Natural killer cell (primary cell): ENCODE measurements around the gene TDRD6. TPM values are rescaled to one million over a fixed set of nuclear protein-coding genes. Genes with fewer than 3 reads are reported as not detected.
A peak's percentile ranks its signal among the peaks of the same experiment; 100 is the strongest.

Experiments used
- ATAC-seq, 3 donors: fragments of 150-1000 bp in 2 of 3; fragments of 200-7000 bp in 1 of 3; cut with Tn5 transposase; 1 replicate in 1 of 3; 2 replicates in 2 of 3; pipeline ENCODE4 v1.10.0; 2021; ENCODE audit warnings: mild to moderate bottlenecking in 2 of 3, moderate library complexity in 2 of 3
- DNase-seq, 2 donors: peaks; one replicate each; pipeline versions ENCODE4 v3.0.0 to v3.0.0-alpha.2; 2013 to 2021; ENCODE audit warnings: mixed read lengths in 1 of 2
- H3K27ac ChIP-seq: one replicate; pipeline ENCODE4 v1.5.1; 2013; ENCODE audit warnings: mild to moderate bottlenecking, low read length
- H3K27me3 ChIP-seq: one replicate; pipeline ENCODE4 v1.6.1; 2013; ENCODE audit warnings: low read length; ENCODE audit not compliant: control insufficient read depth, insufficient read depth
- H3K36me3 ChIP-seq: one replicate; pipeline ENCODE4 v1.6.1; 2013; ENCODE audit warnings: low read length; ENCODE audit not compliant: control insufficient read depth, insufficient read depth
- H3K4me1 ChIP-seq: one replicate; pipeline ENCODE4 v1.6.1; 2013; ENCODE audit warnings: low read length; ENCODE audit not compliant: control insufficient read depth, insufficient read depth
- H3K4me3 ChIP-seq: one replicate; pipeline ENCODE4 v1.5.1; 2013; ENCODE audit warnings: low read length
- H3K9me3 ChIP-seq: one replicate; pipeline ENCODE4 v1.6.1; 2013; ENCODE audit warnings: low read length; ENCODE audit not compliant: control insufficient read depth, insufficient read depth
- H3K27ac Mint-ChIP-seq, 2 donors: one replicate each; pipeline ENCODE4 v1.8.0; 2022; ENCODE audit warnings: mild to moderate bottlenecking in 2 of 2, mixed read lengths in 2 of 2, moderate library complexity in 1 of 2
- H3K27me3 Mint-ChIP-seq, 2 donors: one replicate each; pipeline ENCODE4 v1.8.0; 2022; ENCODE audit warnings: low read depth in 2 of 2, mixed read lengths in 2 of 2
- H3K36me3 Mint-ChIP-seq: one replicate; pipeline ENCODE4 v1.8.0; 2022; ENCODE audit warnings: mixed read lengths
- H3K4me1 Mint-ChIP-seq, 2 donors: one replicate each; pipeline ENCODE4 v1.8.0; 2022; ENCODE audit warnings: mixed read lengths in 2 of 2
- H3K4me3 Mint-ChIP-seq: one replicate; pipeline ENCODE4 v1.8.0; 2022; ENCODE audit warnings: mild to moderate bottlenecking, moderate library complexity, mixed read lengths
- H3K9me3 Mint-ChIP-seq, 2 donors: one replicate each; pipeline ENCODE4 v1.8.0; 2022; ENCODE audit warnings: mixed read lengths in 2 of 2
- WGBS: methylation state at CpG from one replicate; pipeline ENCODE4 v1.1.7; 2013; ENCODE audit warnings: missing lambda C conversion rate; ENCODE audit not compliant: insufficient coverage; 5-methylcytosine and 5-hydroxymethylcytosine counted together
- intact Hi-C: fragments of 100-400 bp; cut with micrococcal nuclease; formaldehyde crosslinking; loops from one replicate; pipeline ENCODE4 v1.14.2; 2022
- total RNA-seq, 4 donors: library from RNA; stranded (reverse); fragments of 120-200 nt in 1 of 4; gene quantifications; one replicate each; pipeline versions ENCODE4 v1.2.3 to v1.2.4, GENCODE V29; 2013 to 2022
- TF ChIP-seq, protein P1 (sequence below): fragments of 200-600 bp; IDR thresholded peaks from one replicate; pipeline ENCODE4 v1.8.0; 2022; ENCODE audit warnings: antibody characterized with exemption

The TDRD6 gene
- total RNA-seq, 3 donors from 2014 or later (not counting 1 experiment from before 2014, with no cell fraction given) = not detected

DNA sequence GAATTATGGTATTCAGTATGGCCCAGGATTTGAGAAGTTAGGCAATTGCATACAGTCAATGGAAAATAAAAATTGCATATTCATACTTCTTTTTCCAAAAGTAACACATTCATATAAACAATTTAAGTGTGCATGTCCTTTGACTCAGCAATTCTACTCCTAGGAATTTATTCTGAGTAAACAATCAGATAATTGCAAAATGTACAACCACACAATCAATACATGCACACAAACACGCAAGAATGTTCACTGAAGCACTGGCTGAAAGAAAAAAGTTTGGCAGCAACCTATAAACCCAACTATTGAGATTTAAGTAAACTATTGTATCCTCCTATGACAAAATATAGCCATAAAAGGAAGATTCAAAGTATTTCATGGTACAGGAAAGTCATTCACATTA is 36.7 kb upstream of the TDRD6 start:
- TF ChIP-seq, protein P1, sequence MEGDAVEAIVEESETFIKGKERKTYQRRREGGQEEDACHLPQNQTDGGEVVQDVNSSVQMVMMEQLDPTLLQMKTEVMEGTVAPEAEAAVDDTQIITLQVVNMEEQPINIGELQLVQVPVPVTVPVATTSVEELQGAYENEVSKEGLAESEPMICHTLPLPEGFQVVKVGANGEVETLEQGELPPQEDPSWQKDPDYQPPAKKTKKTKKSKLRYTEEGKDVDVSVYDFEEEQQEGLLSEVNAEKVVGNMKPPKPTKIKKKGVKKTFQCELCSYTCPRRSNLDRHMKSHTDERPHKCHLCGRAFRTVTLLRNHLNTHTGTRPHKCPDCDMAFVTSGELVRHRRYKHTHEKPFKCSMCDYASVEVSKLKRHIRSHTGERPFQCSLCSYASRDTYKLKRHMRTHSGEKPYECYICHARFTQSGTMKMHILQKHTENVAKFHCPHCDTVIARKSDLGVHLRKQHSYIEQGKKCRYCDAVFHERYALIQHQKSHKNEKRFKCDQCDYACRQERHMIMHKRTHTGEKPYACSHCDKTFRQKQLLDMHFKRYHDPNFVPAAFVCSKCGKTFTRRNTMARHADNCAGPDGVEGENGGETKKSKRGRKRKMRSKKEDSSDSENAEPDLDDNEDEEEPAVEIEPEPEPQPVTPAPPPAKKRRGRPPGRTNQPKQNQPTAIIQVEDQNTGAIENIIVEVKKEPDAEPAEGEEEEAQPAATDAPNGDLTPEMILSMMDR = no peak
- Histone ChIP-seq H3K27ac (no peak overlapping the region), H3K27me3 (peaks cover 20% of the 10 kb centered on the region), H3K9me3 (no peaks in the 10 kb centered on the region), H3K36me3 (no peaks in the 10 kb centered on the region), H3K4me1 (peaks cover 5% of the 10 kb centered on the region), H3K4me3 (no peak overlapping the region)
- Mint-ChIP-seq H3K27me3 (peaks cover 24 to 59% of the 10 kb centered on the region in 2 donors), H3K27ac (no peak overlapping the region), H3K4me3 (no peak overlapping the region), H3K4me1 (peaks cover 17 to 19% of the 10 kb centered on the region in 2 donors), H3K36me3 (no peaks in the 10 kb centered on the region), H3K9me3 (peaks cover 0 to 2% of the 10 kb centered on the region in 2 donors)
- WGBS = 100% methylated on average over 1 of the region's 1 CpG
- ATAC-seq (no peak), DNase-seq (no peak)
- intact Hi-C loops = no loop called here

DNA sequence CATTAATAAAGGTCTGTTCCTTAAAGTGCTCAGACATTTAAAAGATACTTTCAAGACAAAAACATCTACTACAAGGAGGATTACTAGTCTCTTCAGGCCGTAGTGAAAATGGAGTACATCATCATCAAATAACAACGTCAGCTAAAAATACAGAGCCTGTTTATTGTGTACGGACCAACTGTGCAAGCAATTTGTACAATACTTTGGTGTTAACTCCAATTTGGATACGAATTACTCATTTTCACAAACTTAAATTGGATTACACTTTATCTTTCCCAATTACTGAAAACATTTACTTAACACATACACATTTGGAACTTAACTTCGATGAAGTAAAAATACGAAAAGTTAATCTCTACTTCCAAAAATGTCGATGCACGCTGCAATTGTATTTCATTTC is 35.9 kb upstream of the TDRD6 start:
- Histone ChIP-seq H3K27me3 (peaks cover 20% of the 10 kb centered on the region), H3K4me1 (peaks cover 5% of the 10 kb centered on the region), H3K36me3 (no peaks in the 10 kb centered on the region), H3K9me3 (no peaks in the 10 kb centered on the region), H3K4me3 (no peak overlapping the region), H3K27ac (no peak overlapping the region)
- H3K4me3 Mint-ChIP-seq = peak overlapping the region; percentile 86
- ATAC-seq = no peak
- intact Hi-C loops = no loop called here
- peaks cover 17 to 19% of the 10 kb centered on the region in 2 donors for H3K4me1 Mint-ChIP-seq
- no peak for DNase-seq
- peaks cover 24 to 51% of the 10 kb centered on the region in 2 donors for H3K27me3 Mint-ChIP-seq
- 58% methylated on average over 8 of the region's 8 CpGs for WGBS
- peaks cover 0 to 2% of the 10 kb centered on the region in 2 donors for H3K9me3 Mint-ChIP-seq
- TF ChIP-seq, protein P1 = no peak
- no peak overlapping the region for H3K27ac Mint-ChIP-seq
- no peaks in the 10 kb centered on the region for H3K36me3 Mint-ChIP-seq

DNA sequence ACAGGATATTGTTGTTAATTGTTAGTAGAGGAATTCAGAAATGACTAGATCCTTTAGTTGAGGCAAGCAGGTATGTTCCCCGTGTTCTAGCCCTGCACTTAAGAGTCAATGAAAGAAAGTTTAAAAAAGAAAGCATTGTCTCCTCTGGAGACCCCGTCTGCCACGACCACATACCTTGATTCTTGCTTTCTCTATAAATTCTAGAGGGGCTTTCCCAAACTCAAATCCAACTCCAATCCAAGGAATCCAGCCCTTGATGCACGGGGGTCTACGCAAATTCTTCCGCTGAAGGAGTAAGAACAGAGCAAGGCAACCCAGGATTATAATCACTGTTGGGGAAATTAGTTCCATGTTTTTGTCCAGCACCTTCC is 35.5 kb upstream of the TDRD6 start:
- TF ChIP-seq, protein P1 = no peak
- Mint-ChIP-seq H3K9me3 (peaks cover 0 to 2% of the 10 kb centered on the region in 2 donors), H3K36me3 (no peaks in the 10 kb centered on the region), H3K4me1 (peaks cover 17 to 19% of the 10 kb centered on the region in 2 donors), H3K27ac (peak overlapping the region in 1 of 2 donors; percentile 66), H3K4me3 (peak overlapping the region; percentile 86), H3K27me3 (peaks cover 21 to 47% of the 10 kb centered on the region in 2 donors)
- H3K27ac ChIP-seq = no peak overlapping the region
- ATAC-seq (no peak), DNase-seq (peak in 1 of 2 donors; percentile 2)
- 6% methylated on average over 6 of the region's 6 CpGs for WGBS
- intact Hi-C loops = no loop called here
- peak overlapping the region; percentile 58 for H3K4me3 ChIP-seq
- H3K27me3 ChIP-seq = peaks cover 20% of the 10 kb centered on the region
- peaks cover 5% of the 10 kb centered on the region for H3K4me1 ChIP-seq
- H3K9me3 ChIP-seq = no peaks in the 10 kb centered on the region
- no peaks in the 10 kb centered on the region for H3K36me3 ChIP-seq
